ENCODE measurements around the gene NALCN. TPM values are rescaled to one million over a fixed set of nuclear protein-coding genes. Genes with fewer than 3 reads are reported as not detected.

Gene NALCN
- total and polyA plus RNA-seq, 2 experiments from 2014 or later, result 0.50 to 0.87 TPM

DNA sequence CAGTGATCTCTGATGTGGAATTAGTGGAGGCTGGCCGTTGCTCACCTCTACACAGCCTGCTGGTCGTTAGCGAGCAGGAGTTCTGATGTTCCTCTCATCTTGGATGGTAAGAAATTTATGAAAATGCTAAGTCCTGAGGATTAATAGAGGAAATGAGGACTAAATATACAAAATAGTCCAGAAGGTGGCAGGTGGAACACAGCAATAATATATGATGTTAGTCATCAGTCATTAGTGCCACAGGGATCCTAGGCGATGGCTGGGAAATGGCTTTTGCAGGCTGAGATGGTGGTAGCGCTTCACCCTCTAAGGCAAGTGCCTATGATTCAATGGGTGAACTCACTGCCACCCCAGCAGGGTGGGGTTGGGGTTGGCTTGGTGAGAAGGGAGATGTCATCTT is 403.1 kb downstream of the NALCN start:
- no peaks in the 10 kb centered on the region for H3F3A ChIP-seq (replicated peaks; ENCODE audit: low read depth)
- no peaks in the 10 kb centered on the region for H3K27me3 ChIP-seq (ENCODE audit: insufficient read depth)
- DNase-seq (ENCODE audit: low spot score), result no peak
- H4K20me1 ChIP-seq (replicated peaks; ENCODE audit: insufficient read depth), result no peaks in the 10 kb centered on the region
- H2AFZ ChIP-seq, result no peak overlapping the region
- H3K27ac ChIP-seq (ENCODE audit: low read depth), result no peak overlapping the region
- H3K9me2 ChIP-seq (ENCODE audit: insufficient read depth), result peaks cover 19% of the 10 kb centered on the region; the same call in 1 of the 2 replicates
- H3K4me2 ChIP-seq, result no peak overlapping the region
- H3K4me3 ChIP-seq, result no peak overlapping the region
- no peaks in the 10 kb centered on the region for H3K79me2 ChIP-seq (replicated peaks; ENCODE audit: insufficient read depth)
- Mint-ChIP-seq H3K36me3 (ENCODE audit: low read depth) (no peaks in the 10 kb centered on the region), H3K9me3 (no peaks in the 10 kb centered on the region), H3K27me3 (ENCODE audit: insufficient read depth, low read depth, poor library complexity) (peaks cover 3% of the 10 kb centered on the region), H3K4me1 (peaks cover 19% of the 10 kb centered on the region), H3K4me3 (no peak overlapping the region), H3K27ac (no peak overlapping the region)
- TF ChIP-seq CREB1 (CRISPR knock-in tag; IDR thresholded peaks at IDR 0.05; ENCODE audit: low read depth), result no peak
- H3K4me1 ChIP-seq (ENCODE audit: insufficient read depth), result peaks cover 14% of the 10 kb centered on the region
- ATAC-seq, result no peak
- no peaks in the 10 kb centered on the region for H3K36me3 ChIP-seq (ENCODE audit: insufficient read depth)

DNA sequence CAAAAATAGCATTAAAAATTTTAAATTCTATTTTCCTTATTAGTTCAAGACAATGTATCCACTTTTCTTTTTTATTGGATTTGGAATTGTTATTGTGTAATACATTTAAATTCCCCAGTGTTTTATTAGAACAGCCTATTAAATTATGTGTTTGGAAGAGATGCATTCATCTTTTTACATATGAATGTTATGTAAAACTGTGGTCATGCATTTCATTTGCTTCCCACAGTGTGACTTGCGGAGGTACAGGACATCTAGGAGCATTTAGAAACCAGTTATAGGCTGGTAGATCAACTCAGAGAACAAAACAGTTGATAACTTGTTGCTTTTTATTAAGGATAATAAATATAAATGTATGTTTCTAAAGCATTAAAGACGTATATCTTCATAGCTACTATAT is 406.2 kb downstream of the NALCN start:
- no peak overlapping the region for H3K4me3 Mint-ChIP-seq
- Histone ChIP-seq H3K4me1 (ENCODE audit: insufficient read depth) (peaks cover 22% of the 10 kb centered on the region), H2AFZ (no peak overlapping the region; the same call in 1 of the 2 replicates), H3K79me2 (replicated peaks; ENCODE audit: insufficient read depth) (no peaks in the 10 kb centered on the region), H3K4me2 (peak overlapping the region; percentile 69), H3K27me3 (ENCODE audit: insufficient read depth) (no peaks in the 10 kb centered on the region), H3K4me3 (peak overlapping the region; percentile 28; the same call in 1 of the 2 replicates), H3K9me2 (ENCODE audit: insufficient read depth) (peaks cover 12% of the 10 kb centered on the region; the same call in 1 of the 2 replicates), H4K20me1 (replicated peaks; ENCODE audit: insufficient read depth) (no peaks in the 10 kb centered on the region), H3F3A (replicated peaks; ENCODE audit: low read depth) (no peaks in the 10 kb centered on the region), H3K36me3 (ENCODE audit: insufficient read depth) (no peaks in the 10 kb centered on the region), H3K27ac (ENCODE audit: low read depth) (peak overlapping the region; percentile 20; the same call in 1 of the 2 replicates)
- H3K27ac Mint-ChIP-seq, result peak overlapping the region; percentile 91; the same call in 1 of the 2 replicates
- TF ChIP-seq, protein P1, sequence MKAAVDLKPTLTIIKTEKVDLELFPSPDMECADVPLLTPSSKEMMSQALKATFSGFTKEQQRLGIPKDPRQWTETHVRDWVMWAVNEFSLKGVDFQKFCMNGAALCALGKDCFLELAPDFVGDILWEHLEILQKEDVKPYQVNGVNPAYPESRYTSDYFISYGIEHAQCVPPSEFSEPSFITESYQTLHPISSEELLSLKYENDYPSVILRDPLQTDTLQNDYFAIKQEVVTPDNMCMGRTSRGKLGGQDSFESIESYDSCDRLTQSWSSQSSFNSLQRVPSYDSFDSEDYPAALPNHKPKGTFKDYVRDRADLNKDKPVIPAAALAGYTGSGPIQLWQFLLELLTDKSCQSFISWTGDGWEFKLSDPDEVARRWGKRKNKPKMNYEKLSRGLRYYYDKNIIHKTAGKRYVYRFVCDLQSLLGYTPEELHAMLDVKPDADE (IDR thresholded peaks at IDR 0.05), result no peak
- TF ChIP-seq EZH2 (IDR thresholded peaks at IDR 0.05; ENCODE audit: low read depth, unreplicated experiment) (no peak), JUNB (IDR thresholded peaks at IDR 0.05; ENCODE audit: unreplicated experiment) (no peak)
- H3K27me3 Mint-ChIP-seq (ENCODE audit: insufficient read depth, low read depth, poor library complexity), result peaks cover 4% of the 10 kb centered on the region
- H3K4me1 Mint-ChIP-seq, result peaks cover 26% of the 10 kb centered on the region
- H3K9me3 Mint-ChIP-seq, result no peaks in the 10 kb centered on the region
- ATAC-seq (no peak), DNase-seq (ENCODE audit: low spot score) (no peak)
- peaks cover 5% of the 10 kb centered on the region; the same call in 1 of the 3 replicates for H3K36me3 Mint-ChIP-seq (ENCODE audit: low read depth)

DNA sequence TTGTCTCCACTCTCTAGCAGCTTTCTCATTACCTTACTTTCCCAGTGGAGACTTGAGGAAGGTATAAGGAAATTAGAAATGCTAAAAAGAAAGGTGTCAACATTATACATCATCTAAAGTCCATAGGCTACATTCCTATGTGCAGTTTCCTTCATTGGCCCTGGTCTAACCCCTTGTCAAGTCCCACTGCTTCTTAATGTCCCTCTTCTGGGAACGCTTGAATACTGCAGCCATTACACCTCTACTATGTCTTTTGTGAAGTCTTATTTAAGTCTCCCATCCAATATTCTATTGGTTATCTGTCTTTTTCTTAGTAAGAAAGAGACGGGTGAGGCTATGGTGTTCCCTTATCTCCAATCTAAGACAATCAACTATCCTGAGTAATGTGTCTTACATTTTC is 409.1 kb downstream of the NALCN start:
- H4K20me1 ChIP-seq (replicated peaks; ENCODE audit: insufficient read depth), result no peaks in the 10 kb centered on the region

More for the DNA sequence above, 409.1 kb downstream of the NALCN start:
- Histone ChIP-seq H3K79me2 (replicated peaks; ENCODE audit: insufficient read depth) (no peaks in the 10 kb centered on the region), H3K36me3 (ENCODE audit: insufficient read depth) (no peaks in the 10 kb centered on the region), H3F3A (replicated peaks; ENCODE audit: low read depth) (no peaks in the 10 kb centered on the region), H3K4me3 (no peak overlapping the region), H3K4me2 (no peak overlapping the region), H3K4me1 (ENCODE audit: insufficient read depth) (peaks cover 26% of the 10 kb centered on the region), H3K27ac (ENCODE audit: low read depth) (no peak overlapping the region), H2AFZ (no peak overlapping the region), H3K9me2 (ENCODE audit: insufficient read depth) (0 out of 2 replicates have a peak, but pooled peaks cover 3% of the 10 kb centered on the region), H3K27me3 (ENCODE audit: insufficient read depth) (no peaks in the 10 kb centered on the region)
- no peaks in the 10 kb centered on the region; the same call in 2 of the 3 replicates for H3K9me3 Mint-ChIP-seq
- H3K27ac Mint-ChIP-seq, result no peak overlapping the region
- DNase-seq (ENCODE audit: low spot score) (peak; percentile 24), ATAC-seq (no peak; the same call in 2 of the 3 replicates)
- TF ChIP-seq, protein P2, sequence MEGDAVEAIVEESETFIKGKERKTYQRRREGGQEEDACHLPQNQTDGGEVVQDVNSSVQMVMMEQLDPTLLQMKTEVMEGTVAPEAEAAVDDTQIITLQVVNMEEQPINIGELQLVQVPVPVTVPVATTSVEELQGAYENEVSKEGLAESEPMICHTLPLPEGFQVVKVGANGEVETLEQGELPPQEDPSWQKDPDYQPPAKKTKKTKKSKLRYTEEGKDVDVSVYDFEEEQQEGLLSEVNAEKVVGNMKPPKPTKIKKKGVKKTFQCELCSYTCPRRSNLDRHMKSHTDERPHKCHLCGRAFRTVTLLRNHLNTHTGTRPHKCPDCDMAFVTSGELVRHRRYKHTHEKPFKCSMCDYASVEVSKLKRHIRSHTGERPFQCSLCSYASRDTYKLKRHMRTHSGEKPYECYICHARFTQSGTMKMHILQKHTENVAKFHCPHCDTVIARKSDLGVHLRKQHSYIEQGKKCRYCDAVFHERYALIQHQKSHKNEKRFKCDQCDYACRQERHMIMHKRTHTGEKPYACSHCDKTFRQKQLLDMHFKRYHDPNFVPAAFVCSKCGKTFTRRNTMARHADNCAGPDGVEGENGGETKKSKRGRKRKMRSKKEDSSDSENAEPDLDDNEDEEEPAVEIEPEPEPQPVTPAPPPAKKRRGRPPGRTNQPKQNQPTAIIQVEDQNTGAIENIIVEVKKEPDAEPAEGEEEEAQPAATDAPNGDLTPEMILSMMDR (conservative IDR thresholded peaks at IDR 0.05; ENCODE audit: low read depth in 2 of 2), result 0 out of 4 replicates have a peak, but pooled peaks of 1 of the 2 experiments have one; percentile 13
- no peak for TF ChIP-seq JUNB (IDR thresholded peaks at IDR 0.05; ENCODE audit: unreplicated experiment)
- peaks cover 4% of the 10 kb centered on the region for H3K27me3 Mint-ChIP-seq (ENCODE audit: insufficient read depth, low read depth, poor library complexity)
- H3K4me3 Mint-ChIP-seq, result no peak overlapping the region
- peaks cover 36% of the 10 kb centered on the region for H3K4me1 Mint-ChIP-seq
- H3K36me3 Mint-ChIP-seq (ENCODE audit: low read depth), result peaks cover 5% of the 10 kb centered on the region; the same call in 1 of the 3 replicates

Other genes with a start within 250 kb of the NALCN start
- gene ITGBL1, start 36.2 kb upstream of the NALCN start, total RNA-seq (2014; rRNA removed; shearing (Covaris generic)), result not detected in 2 replicates
- 0.26 and 0.29 TPM in 2 replicates for gene ITGBL1, start 36.2 kb upstream of the NALCN start, polyA plus RNA-seq (2016; fragmentation: Nextera tagmentation; extraction: Ambion mirVana)